HG02970 (cell line): ENCODE data around the gene IVNS1ABP.
A peak's percentile ranks its signal among the peaks of the same experiment; 100 is the strongest.

Experiments
- ATAC-seq: cut with Tn5 transposase; IDR thresholded peaks from one replicate; pipeline ENCODE4 v1.9.1; 2021; ENCODE audit warnings: mild to moderate bottlenecking, moderate library complexity, moderate number of reproducible peaks; ENCODE audit not compliant: unreplicated experiment, low FRiP score

IVNS1ABP gene

DNA sequence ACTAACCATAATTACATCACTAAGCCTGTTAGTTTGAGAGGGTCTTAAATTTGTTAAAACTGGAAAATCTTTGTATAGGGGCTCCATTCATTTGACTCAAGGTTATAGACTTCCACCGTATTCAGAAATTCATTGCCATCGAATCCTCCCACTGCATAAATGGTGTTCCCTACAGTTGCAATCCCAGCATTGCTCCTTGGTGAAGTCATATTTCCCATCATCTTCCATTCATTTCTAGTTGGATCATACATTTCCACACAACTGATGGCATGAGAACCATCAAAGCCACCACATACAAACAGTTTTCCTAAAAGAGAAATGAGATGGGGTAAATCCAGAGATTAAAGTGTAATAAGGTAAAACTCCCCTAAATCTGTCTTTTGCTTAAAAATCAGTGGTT lies 19.1 kb downstream of the IVNS1ABP start:
- ATAC-seq = no peak

DNA sequence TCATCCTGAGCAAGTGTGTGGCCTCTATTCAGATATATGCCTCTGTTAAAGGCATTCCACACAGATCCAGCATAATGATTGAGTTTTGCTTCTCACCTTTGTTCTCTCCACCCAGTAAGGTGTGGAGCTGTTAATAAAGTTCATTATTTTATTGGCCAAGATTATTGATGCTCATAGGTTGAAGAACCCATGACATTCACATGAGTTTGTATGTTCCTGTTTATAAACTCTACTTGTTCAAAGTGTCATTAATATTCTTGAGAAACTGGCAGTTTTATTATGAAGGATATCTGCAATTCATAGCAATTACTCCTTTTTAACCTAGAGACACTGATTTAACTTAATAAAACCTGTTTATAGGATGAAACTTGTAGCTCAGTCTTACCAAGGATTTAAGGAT lies 22.0 kb downstream of the IVNS1ABP start:
- ATAC-seq = no peak

DNA sequence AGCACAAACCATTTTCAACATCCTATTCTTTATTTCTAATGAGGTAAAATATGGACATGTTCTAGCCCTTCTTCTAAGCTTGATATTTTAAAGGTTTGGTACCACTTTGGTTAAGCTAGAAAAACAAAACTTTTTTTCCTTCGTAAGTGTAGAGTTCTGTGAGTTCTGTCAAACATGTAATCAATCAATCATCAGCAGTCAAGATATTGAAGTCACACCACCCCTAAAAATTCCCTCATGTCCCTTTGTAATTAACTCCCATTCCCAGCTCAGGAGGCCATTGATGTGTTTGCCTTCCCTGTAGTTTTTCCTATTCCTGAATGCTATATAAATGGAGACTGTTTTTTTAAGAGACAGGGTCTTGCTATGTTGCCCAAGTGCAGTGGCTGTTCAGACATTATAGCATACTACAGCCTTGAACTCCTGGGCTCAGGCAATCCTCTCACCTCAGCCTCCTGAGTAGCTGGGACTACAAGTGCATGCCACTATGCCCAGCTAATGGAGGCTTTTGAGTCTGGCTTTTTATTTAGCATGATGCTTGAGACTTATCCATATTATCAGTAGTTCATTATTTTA lies 23.0 kb downstream of the IVNS1ABP start:
- no peak for ATAC-seq

DNA sequence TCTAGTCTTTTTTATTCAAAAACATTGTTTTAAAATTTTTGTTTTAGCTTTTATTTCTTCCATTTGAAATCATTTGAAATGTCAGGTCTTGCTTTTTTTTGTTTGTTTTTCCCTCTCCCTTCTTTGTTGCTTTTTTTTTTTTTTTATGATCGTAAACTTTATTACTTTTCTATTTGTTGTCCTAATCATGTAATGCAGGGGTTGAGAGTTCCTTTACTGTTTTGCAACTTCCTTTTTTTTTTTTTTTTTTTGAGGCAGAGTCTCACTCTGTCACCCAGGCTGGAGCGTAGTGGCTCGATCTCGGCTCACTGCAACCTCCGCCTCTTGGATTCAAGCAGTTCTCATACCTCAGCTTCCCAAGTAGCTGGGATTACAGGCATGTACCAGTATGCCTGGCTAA lies 24.8 kb downstream of the IVNS1ABP start:
- ATAC-seq = no peak

DNA sequence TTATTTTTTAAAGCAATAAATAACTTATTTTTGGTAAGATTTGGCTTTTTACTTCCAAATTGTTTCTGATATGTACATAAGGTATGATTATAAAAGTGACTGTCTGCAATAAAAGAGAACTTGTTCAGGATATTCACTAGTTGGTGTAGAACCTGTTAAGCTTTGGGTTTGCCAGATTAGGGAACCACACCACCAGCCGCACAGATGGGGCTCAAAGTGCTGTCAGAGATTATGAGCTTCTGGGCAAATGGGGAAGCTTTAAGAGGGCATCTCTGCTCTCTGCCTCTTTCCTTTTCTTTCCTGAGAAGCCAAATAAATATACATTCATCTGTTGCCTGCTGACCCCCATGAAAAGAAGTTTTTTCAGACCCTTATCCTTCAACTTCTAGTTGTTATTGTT lies 25.4 kb downstream of the IVNS1ABP start:
- ATAC-seq = no peak

DNA sequence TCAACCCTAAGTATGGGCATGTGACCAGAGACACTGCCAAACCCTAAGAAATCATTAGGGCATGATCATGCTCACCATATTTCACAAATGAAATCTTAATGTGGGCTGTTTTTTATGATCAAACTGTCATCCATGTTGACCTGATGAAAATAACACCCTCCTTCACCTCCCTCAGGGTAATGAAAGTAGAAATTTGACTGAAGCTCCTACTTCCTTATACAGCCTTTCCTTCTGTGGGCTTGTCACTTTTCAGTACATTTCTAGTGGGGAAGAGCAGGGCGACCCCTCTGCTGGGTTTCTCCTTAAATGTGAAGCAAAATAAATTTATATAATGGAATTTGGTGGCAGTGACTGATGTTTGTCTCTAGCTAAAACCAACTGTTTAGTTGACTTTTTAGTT lies 25.9 kb downstream of the IVNS1ABP start:
- no peak for ATAC-seq

DNA sequence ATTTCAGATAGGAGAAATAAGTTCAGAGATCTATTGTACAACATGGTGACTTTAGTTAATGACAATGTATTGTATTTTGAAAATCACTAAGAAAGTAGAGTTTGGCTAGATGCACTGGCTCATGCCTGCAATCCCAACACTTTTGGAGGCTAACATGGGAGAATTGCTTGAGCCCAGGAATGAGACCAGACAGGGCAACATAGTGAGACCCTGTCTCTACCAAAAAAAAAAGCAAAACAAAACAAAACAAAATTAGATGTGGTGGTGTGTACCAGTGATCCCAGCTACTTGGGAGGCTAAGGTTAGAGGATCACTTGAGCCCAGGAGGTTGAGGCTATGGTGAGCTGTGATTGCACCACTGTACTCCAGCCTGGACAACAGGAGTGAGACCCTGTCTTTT lies 27.2 kb downstream of the IVNS1ABP start:
- ATAC-seq = no peak

DNA sequence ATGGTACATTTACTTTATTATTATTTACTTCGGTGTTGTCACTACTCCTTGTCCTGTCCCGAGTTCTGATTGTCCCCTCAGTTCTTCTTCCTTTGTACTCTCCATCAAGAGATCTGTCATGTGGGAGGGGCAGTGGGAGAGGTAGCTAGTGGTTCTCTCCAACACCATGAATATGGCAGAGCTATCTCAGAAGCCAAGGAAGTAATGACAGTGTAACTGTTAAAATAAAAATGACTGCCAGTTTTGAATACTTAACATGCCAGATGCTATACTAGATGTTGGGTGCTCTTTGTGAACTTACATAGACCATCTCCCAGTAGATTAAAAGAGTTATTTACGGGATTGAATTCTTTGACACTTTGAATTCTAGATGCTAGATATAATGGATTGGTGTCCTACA lies 28.6 kb downstream of the IVNS1ABP start:
- no peak for ATAC-seq

DNA sequence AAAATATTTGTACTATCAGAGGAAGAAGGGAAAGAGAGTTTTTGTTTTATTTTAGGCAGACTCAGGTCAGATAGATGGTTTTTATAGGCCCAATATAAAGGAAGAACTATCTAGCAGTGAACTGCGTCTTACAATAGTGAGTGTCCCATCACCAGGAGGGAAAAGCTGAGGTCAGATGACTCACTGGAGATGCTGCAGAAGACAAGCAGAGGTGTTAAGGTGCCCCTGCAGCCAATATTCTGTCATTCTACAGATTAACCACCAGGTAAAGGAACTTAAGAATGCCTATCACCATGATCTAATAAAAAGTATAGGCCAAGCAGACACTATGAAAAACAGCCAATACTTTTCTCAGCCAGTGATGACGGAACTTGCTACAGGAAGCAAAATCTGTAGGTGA lies 29.6 kb downstream of the IVNS1ABP start:
- no peak for ATAC-seq

DNA sequence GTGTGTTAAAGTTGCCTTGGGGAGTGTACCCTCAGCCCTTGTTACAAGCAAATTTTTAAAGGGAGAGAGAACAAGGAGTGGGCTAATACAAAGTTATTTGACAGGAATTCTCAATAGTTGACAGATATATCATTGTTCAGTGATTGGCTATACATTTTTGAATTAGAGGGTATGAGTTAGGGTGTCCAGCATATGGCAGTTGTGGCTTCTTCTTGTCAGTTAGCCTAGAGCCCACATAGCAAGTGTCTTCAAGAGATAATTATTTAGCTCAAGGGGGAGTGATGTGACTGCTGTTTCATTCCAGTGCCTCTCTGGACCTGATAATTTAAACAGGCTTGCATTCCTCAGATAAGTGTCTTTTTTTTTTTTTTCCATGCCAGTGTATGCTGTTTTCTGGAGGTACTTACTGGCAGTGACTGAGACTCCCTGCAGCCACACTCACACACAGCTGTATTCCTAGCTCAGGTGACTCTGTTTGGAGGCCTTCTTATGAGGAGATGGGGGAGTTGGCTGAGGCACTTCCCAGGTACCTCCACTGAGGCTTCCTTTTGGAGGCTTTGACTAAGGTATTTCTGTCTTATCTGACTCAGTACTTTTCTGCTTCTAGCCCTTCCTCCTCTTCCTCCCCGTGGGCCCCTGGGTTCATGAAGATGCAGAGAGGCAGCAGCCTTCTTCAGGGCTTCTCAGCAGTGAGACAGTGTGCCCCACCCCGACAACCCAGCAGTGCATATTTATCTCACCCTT lies 32.3 kb downstream of the IVNS1ABP start:
- ATAC-seq = no peak

DNA sequence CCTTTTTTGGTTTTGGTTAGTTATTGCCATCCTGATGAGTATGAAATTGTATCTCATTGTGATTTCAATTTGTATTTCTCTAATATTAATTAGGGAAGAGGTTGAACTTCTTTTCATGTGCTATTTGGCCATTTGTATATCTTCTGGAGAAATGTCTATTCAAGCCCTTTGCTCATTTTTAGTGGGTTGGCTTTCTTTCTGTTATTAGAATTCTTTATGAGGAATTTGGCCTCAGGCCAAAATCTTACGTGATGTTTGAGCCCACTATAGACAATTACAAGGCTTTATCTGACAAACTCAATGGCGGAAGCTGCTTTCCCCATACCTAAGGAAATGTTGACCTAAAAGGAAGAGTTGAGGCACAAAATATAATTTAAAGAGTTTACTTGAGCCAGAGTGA lies 32.9 kb downstream of the IVNS1ABP start:
- ATAC-seq = no peak

DNA sequence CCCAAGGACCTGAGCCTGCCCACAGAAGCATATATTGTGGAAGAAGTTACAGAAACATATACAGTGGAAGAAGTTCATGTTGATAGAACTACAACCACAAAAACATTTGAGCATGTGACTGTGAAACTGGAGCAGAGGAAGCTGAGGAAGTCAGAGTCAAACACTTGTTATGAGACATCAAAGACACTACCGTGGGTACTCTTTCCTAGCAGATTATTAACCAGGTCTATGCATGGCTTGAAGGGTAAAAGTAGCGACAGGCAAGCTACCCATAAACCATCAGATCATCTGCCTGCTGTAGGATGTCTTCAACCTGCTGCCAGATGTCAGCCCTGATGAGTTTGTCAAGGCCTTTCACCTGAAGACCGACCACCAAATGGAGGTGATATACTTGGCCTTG lies 35.8 kb downstream of the IVNS1ABP start:
- ATAC-seq = peak; percentile 96

DNA sequence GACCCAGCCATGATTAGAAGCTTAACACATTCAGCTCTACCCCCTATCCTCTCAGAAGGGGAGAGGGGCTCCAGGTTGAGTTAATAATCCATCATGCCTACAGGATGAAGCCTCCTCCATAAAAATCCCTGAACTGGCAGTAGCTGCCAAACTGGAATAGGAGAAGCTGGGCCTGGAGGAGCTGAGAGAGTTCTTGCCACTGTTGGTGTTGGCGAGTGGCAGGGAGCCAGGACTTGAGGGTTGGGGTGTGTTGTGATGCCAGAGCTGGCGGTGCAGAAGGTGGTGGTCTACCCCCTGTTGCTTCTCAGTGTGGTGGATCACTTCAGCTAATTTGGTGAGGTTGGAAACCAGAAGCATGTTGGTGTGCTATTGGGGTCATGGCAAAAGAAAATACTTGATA lies 36.5 kb downstream of the IVNS1ABP start:
- no peak for ATAC-seq

DNA sequence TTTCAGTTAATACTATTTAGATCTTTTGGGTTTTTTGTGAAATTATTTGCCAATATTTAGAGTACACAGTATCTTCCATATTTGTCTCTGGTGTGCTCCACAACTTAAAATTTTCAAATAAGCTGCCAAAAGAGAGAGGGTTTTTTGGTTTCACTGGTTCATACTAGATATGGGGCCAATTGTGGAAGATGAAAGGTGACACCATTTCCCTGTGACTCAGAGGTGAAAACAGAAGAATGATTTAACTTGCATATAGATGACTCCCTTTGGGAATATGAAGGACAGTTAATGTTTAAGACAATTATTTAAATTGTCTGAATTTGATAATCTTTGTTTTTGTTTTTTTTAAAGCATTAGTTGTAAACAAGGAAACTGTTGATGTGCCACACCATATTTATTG lies 37.5 kb downstream of the IVNS1ABP start:
- no peak for ATAC-seq

DNA sequence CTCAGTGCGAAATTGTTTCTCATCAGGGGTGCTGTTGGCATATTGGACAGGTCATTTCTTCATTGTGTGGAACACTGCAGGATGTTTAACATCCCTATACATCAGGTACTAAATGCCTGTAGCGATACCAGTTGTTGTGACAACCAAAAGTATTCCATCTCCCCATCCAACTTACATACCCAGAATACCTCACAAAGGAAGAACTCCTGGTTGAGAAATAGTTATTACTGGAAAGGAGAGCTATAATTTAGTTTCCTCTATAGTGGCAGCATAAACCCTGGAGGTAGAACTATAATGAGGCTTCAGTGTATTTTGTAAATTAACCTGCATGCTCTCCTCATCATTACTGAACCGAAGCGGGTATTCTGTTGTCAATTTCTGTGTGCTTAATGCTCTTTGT lies 45.1 kb downstream of the IVNS1ABP start:
- no peak for ATAC-seq

DNA sequence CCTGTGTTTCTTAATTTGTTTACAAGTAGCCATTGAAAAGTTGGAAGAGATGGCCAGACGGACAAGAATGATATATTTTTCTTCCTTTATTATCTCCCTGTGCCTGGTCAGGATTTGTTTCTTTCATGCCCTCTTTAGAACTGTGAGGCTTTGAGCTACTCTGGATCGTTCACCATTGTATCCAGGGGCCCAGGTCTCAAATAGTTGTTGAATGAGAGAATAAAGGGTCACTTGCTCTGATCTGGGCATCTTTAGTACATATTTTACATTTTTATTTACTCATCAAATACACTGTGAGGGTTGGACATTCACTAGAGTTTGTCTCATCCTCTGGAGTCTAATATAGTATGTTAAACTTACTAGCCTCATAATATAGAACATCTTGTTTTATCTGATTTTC lies 48.7 kb downstream of the IVNS1ABP start:
- ATAC-seq = no peak

DNA sequence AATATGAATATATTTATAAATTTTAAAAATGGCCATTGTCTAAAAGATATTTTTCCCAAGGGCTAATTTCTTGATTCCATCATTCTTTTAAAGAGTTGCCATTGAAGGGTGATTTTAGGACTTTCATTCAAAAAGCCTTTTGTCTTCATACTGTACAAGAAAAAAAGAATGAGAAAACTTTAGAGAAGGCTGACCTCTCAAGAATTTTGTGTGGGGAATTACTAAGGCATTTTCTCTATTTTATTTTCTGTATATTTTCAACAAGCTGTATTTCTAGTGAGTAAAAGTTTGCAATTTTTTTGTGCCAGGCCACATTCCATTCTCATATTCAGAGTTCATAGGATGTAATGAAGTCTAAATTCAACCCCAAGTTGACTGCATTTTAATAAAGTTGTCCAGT lies 49.3 kb downstream of the IVNS1ABP start:
- ATAC-seq = no peak

DNA sequence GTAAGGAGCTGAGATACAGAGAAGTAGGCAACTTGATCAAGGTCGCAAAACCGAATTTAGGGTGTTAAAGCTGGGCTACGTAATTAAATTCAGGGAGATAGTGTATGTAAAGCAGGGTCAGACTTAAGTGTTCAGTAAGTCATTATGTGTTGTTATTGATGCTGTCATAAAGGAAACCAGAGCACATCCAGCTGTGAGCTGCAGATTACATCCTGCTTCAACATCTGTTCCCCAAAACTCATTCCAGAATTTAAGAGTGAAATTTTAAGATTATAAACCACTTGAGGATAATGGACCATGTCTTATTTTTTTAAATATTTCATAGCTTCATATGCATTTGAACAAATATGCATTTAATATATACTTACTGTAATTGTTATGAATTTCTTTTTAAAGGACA lies 49.7 kb downstream of the IVNS1ABP start:
- no peak for ATAC-seq

DNA sequence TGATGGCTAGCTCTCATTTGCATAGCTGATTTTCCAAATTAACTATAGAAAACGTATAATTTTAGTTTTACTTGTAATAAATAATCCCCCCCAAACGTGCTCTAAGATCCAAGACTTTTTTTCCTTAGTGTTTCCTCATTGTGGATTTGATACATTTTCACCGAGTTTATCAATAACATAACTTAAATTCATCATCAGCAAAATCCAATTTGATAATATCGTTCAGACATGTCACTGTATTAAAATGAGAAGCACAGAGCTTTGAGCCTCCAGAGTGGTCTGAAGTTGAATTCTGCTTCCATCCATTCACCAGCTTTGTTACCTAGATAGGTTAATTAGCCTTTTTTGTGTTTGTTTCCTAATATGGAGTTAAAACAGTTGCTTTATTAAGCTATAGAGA lies 51.7 kb downstream of the IVNS1ABP start:
- ATAC-seq = no peak

DNA sequence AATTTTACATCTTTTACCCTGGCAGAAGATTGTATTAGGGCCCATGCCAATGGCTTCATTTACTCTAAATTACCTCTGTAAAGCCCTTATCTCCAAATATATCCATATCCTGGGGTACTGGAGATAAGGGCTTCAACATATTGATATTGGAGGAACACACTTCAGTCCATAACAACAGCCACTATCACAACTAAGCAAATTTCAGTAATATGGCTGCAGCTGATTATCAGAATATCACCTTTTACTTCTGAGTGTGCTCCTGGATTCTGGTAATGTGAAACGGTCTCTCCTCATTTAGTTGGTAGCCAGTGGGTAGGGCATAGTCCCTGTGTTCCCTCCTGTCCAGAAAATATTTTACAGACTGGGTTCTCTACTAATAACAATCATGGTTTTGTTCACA lies 53.3 kb downstream of the IVNS1ABP start:
- ATAC-seq = no peak

DNA sequence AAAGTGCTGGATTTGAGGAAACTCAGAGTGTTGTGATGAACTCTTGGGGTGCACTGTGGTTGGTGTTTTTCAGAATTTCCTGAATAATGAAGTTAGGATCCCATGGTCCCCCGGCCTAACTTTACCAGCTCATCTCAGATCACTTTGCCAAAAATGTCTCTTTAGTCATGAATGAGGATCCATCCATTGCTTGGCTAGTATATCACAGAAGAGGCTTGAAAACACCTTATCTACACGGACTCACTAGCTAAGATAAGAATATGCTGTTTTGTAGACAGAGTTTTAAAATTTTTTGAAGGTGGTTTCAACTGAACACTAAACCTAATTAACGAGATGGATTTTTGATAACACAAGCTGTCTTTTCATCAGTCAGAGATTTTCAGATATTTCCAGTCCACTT lies 53.8 kb downstream of the IVNS1ABP start:
- ATAC-seq = no peak

DNA sequence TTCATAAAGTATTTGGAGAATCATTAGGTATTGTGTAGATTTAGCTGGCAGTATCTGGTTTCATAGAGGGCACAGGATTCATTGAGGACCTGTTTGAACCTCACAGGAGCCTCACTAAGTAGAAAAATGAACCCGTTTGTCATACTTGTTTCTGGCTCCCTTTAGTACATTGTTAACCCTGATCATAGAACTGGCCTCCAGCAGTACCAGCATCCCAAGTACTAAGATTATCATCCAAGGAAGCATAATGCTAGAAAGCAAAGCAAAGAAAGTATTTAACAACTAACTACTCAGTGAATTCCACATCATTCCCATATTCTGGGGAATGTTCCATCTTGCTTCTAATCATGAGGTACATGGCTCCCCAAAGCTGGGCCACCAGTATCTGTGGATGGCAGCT lies 54.9 kb downstream of the IVNS1ABP start:
- no peak for ATAC-seq

DNA sequence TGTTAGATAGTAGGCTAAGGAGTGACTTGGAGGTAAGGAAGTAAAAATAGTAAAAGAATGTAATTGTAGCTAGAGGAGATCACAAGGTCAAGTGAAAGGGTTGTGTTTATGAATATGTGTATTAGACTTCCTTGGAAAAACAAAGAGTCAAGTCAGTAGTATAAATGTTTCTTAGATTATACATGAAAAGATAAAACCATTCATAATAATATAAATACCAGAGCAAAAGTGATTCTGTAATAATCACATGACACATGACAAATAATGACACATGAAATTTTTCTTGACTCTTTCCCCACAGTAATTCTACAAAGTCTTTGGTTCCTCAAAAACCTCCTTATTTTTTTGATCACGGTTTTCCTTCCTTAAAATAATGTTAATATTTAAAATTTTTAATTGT lies 56.4 kb downstream of the IVNS1ABP start:
- ATAC-seq = no peak
